Spleen (tissue), 11 donors: Measurements from ENCODE around the gene SASH1. TPM values are rescaled to one million over a fixed set of nuclear protein-coding genes. Genes with fewer than 3 reads are reported as not detected.

ENCODE experiments used
- DNase-seq: peaks from one replicate; pipeline ENCODE4 v3.0.0-alpha.2; 2020
- H3K27ac ChIP-seq, 8 donors: fragments of 200-600 bp; sonication (generic) in 7 of 8; 1 replicate in 4 of 8; 2 replicates in 4 of 8; pipeline versions ENCODE4 v1.5.0 to v1.8.0; 2016 to 2021; ENCODE audit warnings: inconsistent platforms in 4 of 8, mild to moderate bottlenecking in 4 of 8, moderate library complexity in 1 of 8
- H3K27me3 ChIP-seq, 7 donors: fragments of 200-600 bp; sonication (generic) in 6 of 7; replicated peaks in 1 of 7; 1 replicate in 4 of 7; 2 replicates in 3 of 7; pipeline versions ENCODE4 v1.5.0 to v1.8.0; 2016 to 2021; ENCODE audit warnings: inconsistent platforms in 3 of 7, mild to moderate bottlenecking in 1 of 7
- H3K36me3 ChIP-seq, 6 donors: fragments of 200-600 bp; sonication (generic) in 5 of 6; 1 replicate in 4 of 6; 2 replicates in 2 of 6; pipeline versions ENCODE4 v1.5.0 to v1.8.0; 2016 to 2021; ENCODE audit warnings: inconsistent platforms in 2 of 6
- H3K4me1 ChIP-seq, 6 donors: fragments of 200-600 bp; sonication (generic) in 5 of 6; 1 replicate in 3 of 6; 2 replicates in 3 of 6; pipeline versions ENCODE4 v1.5.0 to v1.8.0; 2016 to 2021; ENCODE audit warnings: inconsistent platforms in 3 of 6
- H3K4me3 ChIP-seq, 8 donors: fragments of 200-600 bp; sonication (generic) in 7 of 8; 1 replicate in 4 of 8; 2 replicates in 4 of 8; pipeline versions ENCODE4 v1.5.0 to v1.8.0; 2016 to 2021; ENCODE audit warnings: inconsistent platforms in 4 of 8, mild to moderate bottlenecking in 4 of 8, moderate library complexity in 2 of 8
- H3K9me3 ChIP-seq, 8 donors: fragments of 200-600 bp; sonication (generic) in 7 of 8; 1 replicate in 4 of 8; 2 replicates in 4 of 8; pipeline versions ENCODE4 v1.5.0 to v1.8.0; 2016 to 2021; ENCODE audit warnings: inconsistent platforms in 4 of 8
- CTCF ChIP-seq, 11 experiments: fragments of 200-600 bp in 7 of 11; fragments of 450-650 bp in 4 of 11; sonication (generic) in 4 of 11; IDR thresholded peaks in 8 of 11; conservative IDR thresholded peaks in 3 of 11; 1 replicate in 7 of 11; 2 replicates in 4 of 11; pipeline versions ENCODE4 v1.4.0 to v1.8.0; 2016 to 2021; ENCODE audit warnings: antibody characterized with exemption in 11 of 11, inconsistent platforms in 4 of 11, mild to moderate bottlenecking in 1 of 11
- POLR2A ChIP-seq, 3 donors: fragments of 450-650 bp; IDR thresholded peaks; one replicate each; pipeline ENCODE4 v1.5.1; 2017; ENCODE audit warnings: antibody characterized with exemption in 3 of 3, mild to moderate bottlenecking in 1 of 3
- POLR2AphosphoS5 ChIP-seq, 3 donors: sonication (generic); formaldehyde crosslinking; IDR thresholded peaks; one replicate each; pipeline ENCODE4 v1.5.1; 2017; ENCODE audit warnings: antibody characterized with exemption in 3 of 3
- WGBS, 5 donors: extraction: QIAGEN DNeasy Blood & Tissue Kit in 3 of 5; methylation state at CpG; one replicate each; pipeline versions ENCODE4 v1.1.5 to v1.1.7; 2013 to 2018; 5-methylcytosine and 5-hydroxymethylcytosine counted together
- intact Hi-C: fragments of 100-400 bp; cut with DNase I; formaldehyde crosslinking; loops from one replicate; pipeline ENCODE4 v1.15.0; 2023; ENCODE audit warnings: low total_unique reads
- polyA plus RNA-seq, 3 donors: library from polyadenylated mRNA; stranded (reverse); fragments of 200-250 nt; gene quantifications; one replicate each; pipeline ENCODE4 v1.2.1, GENCODE V29; 2013
- total RNA-seq, 7 donors: library from RNA; depleted of rRNA in 3 of 7; stranded (reverse); fragments of >200 nt in 3 of 7; fragmentation: NEBNext Ultra II Directional in 4 of 7; extraction: Animal tissue kit (Norgen Biotek cat#: 25700) in 4 of 7; gene quantifications; one replicate each; pipeline versions ENCODE4 v1.1.0 to v1.2.1, GENCODE V29; 2016 to 2021
- donor health status: healthy with polysubstance abuse.
- donor health status: DM: no; HTN: no; CAD: no; lungs with moderate emphysema.
- donor health status: DM: no; HTN: no; CAD: no.
- donor health status: Bipolar disorder and iron deficiency.
- donor health status: healthy.
- donor health status: DM: no; HTN: no; CAD: no.
- donor health status: DM: yes; HTN: yes; CAD: no.

Gene SASH1
- total and polyA plus RNA-seq, 10 donors = 3.9 to 103 (median 57.9) TPM

GRCh38 chr6:148325316-148326068 lies 17.1 kb upstream of the SASH1 start:
- intact Hi-C loops = no loop called here
- Histone ChIP-seq H3K27me3 (no peaks in the 10 kb centered on the region), H3K9me3 (no peaks in the 10 kb centered on the region), H3K27ac (peak overlapping the region in 1 of 8 donors; percentile 35), H3K4me3 (no peak overlapping the region), H3K4me1 (peaks cover 5 to 19% (median 13%) of the 10 kb centered on the region in 6 donors), H3K36me3 (no peaks in the 10 kb centered on the region)
- DNase-seq = no peak
- no peak for TF ChIP-seq POLR2AphosphoS5 (IDR thresholded peaks at IDR 0.05)
- no peak for TF ChIP-seq POLR2A (IDR thresholded peaks at IDR 0.05)
- TF ChIP-seq CTCF (IDR thresholded peaks at IDR 0.05 in 8 of 11, conservative IDR thresholded peaks at IDR 0.05 in 3 of 11) = no peak
- WGBS, 5 donors = 82 to 95% (median 89%) methylated on average over 11 of the region's 11 CpGs

- H3K27ac ChIP-seq = peak overlapping the region in 1 of 8 donors; percentile 13
- H3K9me3 ChIP-seq = no peaks in the 10 kb centered on the region
- no peak for TF ChIP-seq POLR2AphosphoS5 (IDR thresholded peaks at IDR 0.05)
- TF ChIP-seq CTCF (IDR thresholded peaks at IDR 0.05 in 8 of 11, conservative IDR thresholded peaks at IDR 0.05 in 3 of 11) = no peak
- TF ChIP-seq POLR2A (IDR thresholded peaks at IDR 0.05) = no peak
- H3K27me3 ChIP-seq = peaks cover 0 to 7% (median 0%) of the 10 kb centered on the region in 7 donors
- intact Hi-C loops = no loop called here
- peaks cover 5 to 24% (median 14%) of the 10 kb centered on the region in 6 donors for H3K4me1 ChIP-seq
- no peaks in the 10 kb centered on the region for H3K36me3 ChIP-seq
- H3K4me3 ChIP-seq = no peak overlapping the region
- no peak for DNase-seq
Observed at GRCh38 chr6:148328876-148329555, 13.6 kb upstream of the SASH1 start.

- 47 to 65% (median 60%) methylated on average over 7 of the region's 7 CpGs for WGBS, 5 donors
- Histone ChIP-seq H3K27ac (peak overlapping the region in 1 of 8 donors; percentile 13), H3K4me1 (peaks cover 5 to 24% (median 14%) of the 10 kb centered on the region in 6 donors)
Observed at GRCh38 chr6:148329596-148330381, 12.8 kb upstream of the SASH1 start.

More at GRCh38 chr6:148329596-148330381, 12.8 kb upstream of the SASH1 start:
- Histone ChIP-seq H3K36me3 (no peaks in the 10 kb centered on the region), H3K27me3 (peaks cover 0 to 7% (median 0%) of the 10 kb centered on the region in 7 donors), H3K4me3 (no peak overlapping the region), H3K9me3 (no peaks in the 10 kb centered on the region)
- DNase-seq = no peak
- TF ChIP-seq CTCF (IDR thresholded peaks at IDR 0.05 in 8 of 11, conservative IDR thresholded peaks at IDR 0.05 in 3 of 11) (no peak), POLR2AphosphoS5 (IDR thresholded peaks at IDR 0.05) (no peak), POLR2A (IDR thresholded peaks at IDR 0.05) (no peak)
- intact Hi-C loops = no loop called here
